Measurements from ENCODE around the gene DAG1.

DAG1 gene

GRCh38 chr3:49553692-49554632 is 83.9 kb downstream of the DAG1 start, which contains the start of gene BSN:
Gene BSN (plus strand): TSS chr3:49554477. CDS start chr3:49554603, 126 bp downstream.
- DNase-seq (ENCODE audit: low read depth, low spot score) = peak; percentile 95

- peak; percentile 52 for DNase-seq (ENCODE audit: low read depth, low spot score)
These were observed 84.7 kb downstream of the DAG1 start for GRCh38 chr3:49554633-49555265.

- no peak for DNase-seq (ENCODE audit: low read depth, low spot score)
These were observed 86.6 kb downstream of the DAG1 start for GRCh38 chr3:49556500-49557275.

GRCh38 chr3:49563040-49563578 is 93.0 kb downstream of the DAG1 start:
- DNase-seq (ENCODE audit: low read depth, low spot score) = peak; percentile 34

GRCh38 chr3:49563766-49564165 is 93.7 kb downstream of the DAG1 start:
- DNase-seq (ENCODE audit: low read depth, low spot score) = no peak

GRCh38 chr3:49566312-49566711 is 96.2 kb downstream of the DAG1 start:
- DNase-seq (ENCODE audit: low read depth, low spot score) = no peak

GRCh38 chr3:49567406-49567805 is 97.3 kb downstream of the DAG1 start:
- DNase-seq (ENCODE audit: low read depth, low spot score) = no peak

GRCh38 chr3:49568965-49569364 is 98.9 kb downstream of the DAG1 start:
- DNase-seq (ENCODE audit: low read depth, low spot score) = no peak

GRCh38 chr3:49570028-49570654 is 100.1 kb downstream of the DAG1 start:
- DNase-seq (ENCODE audit: low read depth, low spot score) = no peak

- no peak for DNase-seq (ENCODE audit: low read depth, low spot score)
These were observed 112.1 kb downstream of the DAG1 start for GRCh38 chr3:49582177-49582576.
